ENCODE results near the gene PRIMPOL.
A peak's percentile ranks its signal among the peaks of the same experiment; 100 is the strongest.
"Not testable (repeated sequence)": the region's sequence is repeated elsewhere in the genome, so short reads cannot be mapped to it uniquely, and the experiment has no call there.

The PRIMPOL gene

GRCh38 chr4:184641022-184641421, 8.5 kb upstream of the PRIMPOL start:
- DNase-seq: no peak

GRCh38 chr4:184641451-184641850, 8.1 kb upstream of the PRIMPOL start:
- DNase-seq: no peak

- DNase-seq: no peak
Observed at GRCh38 chr4:184643731-184644130, 5.8 kb upstream of the PRIMPOL start.

DNA sequence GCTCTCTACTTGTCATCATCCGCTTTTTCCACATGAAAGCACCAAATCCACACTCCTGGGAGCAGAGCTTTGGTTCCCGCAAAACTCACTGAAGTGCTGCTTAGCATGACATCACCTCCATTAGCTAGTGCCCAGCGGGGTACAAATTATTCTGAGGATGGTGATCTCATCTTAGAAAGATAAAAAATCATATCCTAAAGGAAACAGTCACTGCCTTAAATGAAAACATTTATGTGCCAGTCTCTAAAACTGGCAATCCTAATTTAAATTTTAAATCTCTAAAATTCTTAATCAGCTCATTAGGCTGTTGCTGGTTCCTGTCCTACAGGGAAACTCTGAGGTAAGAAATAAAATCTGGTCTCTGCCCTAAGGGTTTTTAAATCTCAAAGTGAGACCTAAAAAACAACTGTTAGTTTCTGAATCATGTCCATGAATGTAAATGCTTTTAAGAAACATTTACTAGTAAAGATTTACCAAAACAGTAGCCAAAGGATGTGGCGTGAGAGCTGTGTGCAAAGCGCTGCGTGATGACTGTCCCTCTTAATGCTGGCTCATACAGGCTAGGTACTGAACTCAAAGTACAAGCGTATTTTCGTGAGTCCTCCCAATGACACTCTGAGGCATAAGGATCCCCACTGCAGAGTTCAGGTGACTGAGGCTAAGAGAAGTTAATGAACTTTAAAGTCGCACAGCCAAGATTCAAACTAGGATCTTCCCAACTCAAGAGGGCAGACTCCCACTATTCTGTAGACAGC, 4.8 kb upstream of the PRIMPOL start:
- no peak for DNase-seq

DNA sequence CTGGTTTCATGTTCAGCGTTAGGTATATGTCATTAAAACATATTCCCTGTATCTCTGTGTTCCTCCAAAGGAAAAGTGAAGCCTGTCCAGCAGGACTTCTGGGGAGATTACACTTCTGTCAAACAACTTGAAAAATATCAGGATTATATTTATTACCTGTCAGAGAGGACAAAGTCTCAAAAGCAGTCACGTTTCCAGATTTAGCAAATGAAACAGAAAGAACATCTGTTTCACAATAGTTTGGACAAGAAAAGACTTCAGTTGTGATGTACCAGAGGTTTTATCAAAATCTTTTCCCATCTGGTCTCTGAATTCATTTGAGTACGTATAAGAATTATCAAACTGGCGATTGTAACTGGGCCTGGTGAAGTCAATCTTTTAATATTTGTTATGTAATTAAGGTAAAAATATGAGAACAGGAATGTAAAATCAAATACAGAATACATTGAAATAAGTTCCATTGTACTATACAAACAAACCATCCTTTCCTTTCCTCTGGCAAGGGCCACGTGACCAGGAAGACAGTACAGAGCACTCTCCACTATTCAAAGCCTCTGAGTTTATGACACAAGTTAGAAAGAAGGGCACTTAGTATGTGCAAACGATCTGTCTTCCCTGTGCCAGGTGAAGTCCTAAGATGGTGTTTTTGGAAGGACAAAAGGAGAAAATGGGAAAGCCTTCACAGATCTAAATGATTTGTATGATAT, 3.5 kb upstream of the PRIMPOL start:
- no peak for DNase-seq

DNA sequence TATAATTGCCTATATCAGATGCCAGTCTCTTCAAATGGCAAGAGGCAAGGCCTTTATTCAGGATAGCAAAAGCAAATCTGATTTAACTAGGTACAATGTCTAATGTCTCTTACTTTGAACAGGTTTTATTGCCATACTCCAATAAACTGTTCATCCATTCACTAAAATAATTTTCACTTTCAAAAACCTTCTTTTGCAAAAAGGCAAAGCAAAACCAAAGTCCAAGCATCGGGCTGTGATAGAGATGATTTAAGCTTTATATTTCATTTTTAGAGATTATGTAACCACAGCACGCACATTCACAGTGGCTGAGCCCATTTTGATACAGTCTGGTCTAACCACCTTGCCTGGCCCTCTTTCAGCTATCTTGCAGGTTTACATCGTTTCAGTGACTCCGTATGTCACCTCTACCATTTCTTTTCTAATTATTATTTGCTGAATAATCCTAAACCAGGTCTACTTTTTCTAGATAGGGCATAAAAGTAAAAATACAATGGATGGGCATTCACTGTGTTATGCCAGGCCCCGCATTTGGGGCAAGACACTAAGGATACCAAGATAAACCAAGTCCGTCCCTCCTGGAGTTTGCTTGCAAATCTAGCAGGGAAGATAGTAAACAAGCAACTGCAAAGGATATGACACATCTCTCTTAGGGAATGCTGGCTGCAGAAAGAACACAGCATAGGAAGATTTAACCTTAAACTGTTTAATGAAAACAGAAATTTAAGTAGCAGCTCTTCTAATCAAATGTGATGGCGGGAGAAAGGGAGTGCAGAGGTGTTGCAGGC, 2.1 kb upstream of the PRIMPOL start:
- DNase-seq: no peak

- no peak for DNase-seq
Observed at GRCh38 chr4:184648054-184648312, 1.6 kb upstream of the PRIMPOL start.

- peak; percentile 68 for DNase-seq
Observed at GRCh38 chr4:184648313-184649025, 1.1 kb upstream of the PRIMPOL start.

- no peak for DNase-seq
Observed at GRCh38 chr4:184649971-184650855, 675 bp downstream of the PRIMPOL start.

- DNase-seq: no peak
Observed at GRCh38 chr4:184651899-184652298, 2.4 kb downstream of the PRIMPOL start.

DNA sequence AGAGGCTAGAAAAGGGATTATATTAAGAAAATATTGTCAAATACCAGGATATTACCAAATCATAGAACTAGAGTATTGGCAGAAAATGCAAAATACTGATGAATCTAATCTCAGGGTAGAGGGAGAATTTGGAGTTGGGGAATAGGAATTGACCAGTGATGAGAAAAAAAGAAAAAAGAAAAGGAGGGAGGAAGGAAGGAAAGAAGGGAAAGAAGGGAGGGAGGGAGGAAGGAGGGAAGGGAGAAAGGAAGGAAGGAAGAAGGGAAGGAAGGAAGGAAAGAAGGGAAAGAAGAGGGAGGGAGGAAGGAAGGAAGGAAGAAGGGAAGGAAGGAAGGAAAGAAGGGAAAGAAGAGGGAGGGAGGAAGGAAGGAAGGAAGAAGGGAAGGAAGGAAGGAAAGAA, 3.1 kb downstream of the PRIMPOL start:
- not testable (repeated sequence) for DNase-seq

DNA sequence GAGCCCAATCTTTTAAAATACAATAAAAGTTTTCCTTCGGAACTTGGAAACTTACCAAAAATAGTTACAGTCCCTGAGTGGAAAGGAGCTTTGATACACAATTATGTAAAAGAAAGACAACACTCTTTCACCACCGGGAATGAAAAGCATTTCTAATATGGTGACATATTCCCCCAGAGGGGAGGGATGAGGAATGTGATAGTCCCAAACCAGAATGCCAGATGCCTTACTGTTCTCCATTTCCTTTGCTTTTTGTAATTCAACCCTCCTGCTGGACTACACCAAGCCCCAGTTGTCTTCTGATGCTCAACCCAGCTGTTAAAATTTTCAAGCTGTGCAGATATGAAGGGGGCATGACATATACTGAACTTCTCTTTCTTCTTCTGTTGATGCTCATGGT, 4.1 kb downstream of the PRIMPOL start:
- DNase-seq: no peak

- DNase-seq: no peak
Observed at GRCh38 chr4:184655889-184656869, 6.6 kb downstream of the PRIMPOL start.

GRCh38 chr4:184657144-184657543, 7.6 kb downstream of the PRIMPOL start:
- no peak for DNase-seq

- not testable (repeated sequence) for DNase-seq
Observed at GRCh38 chr4:184657820-184658219, 8.3 kb downstream of the PRIMPOL start.

DNA sequence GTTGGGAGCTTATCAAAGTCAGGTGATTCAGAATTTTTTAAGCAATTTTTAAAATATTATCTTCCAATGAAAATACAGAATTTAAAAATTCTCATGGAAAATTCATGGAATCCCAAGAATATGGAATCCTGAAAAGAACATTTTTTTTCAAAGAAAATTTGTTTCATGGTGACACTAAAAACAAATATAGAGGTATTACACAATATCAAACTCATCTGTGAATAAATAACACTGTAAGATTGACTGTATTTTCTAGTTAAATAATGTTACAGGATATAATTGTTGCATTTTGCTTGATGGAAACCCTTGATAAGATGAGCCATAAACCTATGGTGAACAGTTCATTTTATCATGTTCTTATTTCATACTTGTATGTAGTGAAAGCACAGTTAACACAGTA, 11.4 kb downstream of the PRIMPOL start:
- DNase-seq: no peak

DNA sequence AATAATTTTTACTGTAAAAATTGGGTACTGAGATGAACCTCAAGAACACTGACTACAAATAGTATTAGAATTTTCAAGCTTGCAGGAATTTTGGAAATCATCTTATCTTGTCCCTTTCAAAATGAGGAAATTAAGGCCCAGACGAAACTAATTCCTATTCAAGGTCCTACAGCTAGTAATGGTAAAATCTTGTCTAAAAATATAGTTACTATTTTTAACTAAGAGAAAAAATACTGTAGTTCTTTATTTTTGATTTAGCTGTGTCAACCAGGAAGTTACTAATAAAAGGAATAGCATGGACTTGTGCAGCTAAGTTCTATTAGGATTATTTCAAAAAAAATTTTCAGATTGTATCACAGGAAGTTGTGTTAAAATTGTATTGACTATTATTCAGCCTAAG, 12.7 kb downstream of the PRIMPOL start:
- DNase-seq: no peak

GRCh38 chr4:184664445-184665210, 15.1 kb downstream of the PRIMPOL start:
- DNase-seq: no peak

DNA sequence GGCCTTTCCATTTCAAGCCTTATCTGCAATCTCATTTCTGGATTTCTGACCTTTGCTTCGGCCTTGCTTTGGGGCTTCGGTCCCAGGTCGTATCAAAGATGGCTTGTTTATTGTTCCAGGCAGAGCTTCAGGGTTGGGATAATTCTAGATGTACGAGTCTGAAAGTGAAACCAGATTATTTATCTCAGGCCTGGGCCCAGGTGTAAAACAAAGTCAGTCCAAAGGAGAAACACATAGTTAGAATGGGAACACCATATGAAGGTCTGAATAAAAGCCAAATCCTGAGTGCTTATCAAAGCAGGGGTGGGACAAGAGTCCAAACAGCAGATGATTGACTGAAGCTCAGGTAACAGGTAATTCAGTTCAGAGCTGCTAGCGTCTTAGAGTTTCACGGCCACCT, 17.1 kb downstream of the PRIMPOL start:
- DNase-seq: no peak

DNA sequence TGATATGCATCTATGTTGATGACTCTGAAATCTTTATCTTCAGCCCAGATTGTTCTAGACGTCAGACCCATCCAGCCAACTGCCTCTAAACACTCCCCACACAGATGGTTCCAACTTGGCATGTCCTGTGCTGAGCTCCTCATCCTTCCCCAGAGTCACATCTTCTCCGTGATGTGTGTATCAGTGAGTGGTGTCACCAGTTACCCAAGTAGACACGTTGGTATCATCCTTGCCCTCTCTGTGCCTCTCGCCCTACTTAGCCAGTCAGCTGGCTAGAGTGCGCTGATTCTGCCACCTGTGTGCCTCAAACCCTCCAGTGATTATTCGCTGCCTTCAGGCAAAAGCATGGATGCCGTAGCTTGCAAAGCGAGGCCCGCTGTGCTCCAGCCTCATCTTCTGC, 18.6 kb downstream of the PRIMPOL start:
- no peak for DNase-seq

Measured in stimulated activated CD8-positive, alpha-beta memory T cell treated with anti-CD3 and anti-CD28 coated beads, Interleukin-4, amount 100 ng/mL, for 48 hours (primary cell).